ENCODE measurements around the gene PIR.

DNA sequence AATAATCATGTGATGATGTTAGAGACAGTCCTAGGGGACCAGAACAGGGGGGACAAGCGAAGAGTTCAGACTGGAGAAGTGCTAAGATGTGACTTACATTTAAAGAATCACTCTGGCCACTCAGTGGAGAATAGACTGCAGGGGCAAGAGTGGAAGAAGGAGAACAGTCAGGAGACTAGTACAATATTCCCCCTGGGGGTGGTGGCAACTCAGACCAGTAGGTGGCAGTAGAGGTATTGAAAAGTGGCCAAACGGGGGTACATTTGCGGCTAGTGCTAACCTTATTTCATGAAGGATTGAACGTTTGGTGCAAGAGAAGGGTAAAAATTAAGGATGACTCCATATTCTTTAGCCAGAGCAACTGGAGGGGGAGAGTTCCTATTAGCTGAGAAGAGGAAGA lies 4.7 kb upstream of the PIR start:
- TF ChIP-seq POLR2A (IDR thresholded peaks at IDR 0.05): no peak
- TF ChIP-seq, protein P1, sequence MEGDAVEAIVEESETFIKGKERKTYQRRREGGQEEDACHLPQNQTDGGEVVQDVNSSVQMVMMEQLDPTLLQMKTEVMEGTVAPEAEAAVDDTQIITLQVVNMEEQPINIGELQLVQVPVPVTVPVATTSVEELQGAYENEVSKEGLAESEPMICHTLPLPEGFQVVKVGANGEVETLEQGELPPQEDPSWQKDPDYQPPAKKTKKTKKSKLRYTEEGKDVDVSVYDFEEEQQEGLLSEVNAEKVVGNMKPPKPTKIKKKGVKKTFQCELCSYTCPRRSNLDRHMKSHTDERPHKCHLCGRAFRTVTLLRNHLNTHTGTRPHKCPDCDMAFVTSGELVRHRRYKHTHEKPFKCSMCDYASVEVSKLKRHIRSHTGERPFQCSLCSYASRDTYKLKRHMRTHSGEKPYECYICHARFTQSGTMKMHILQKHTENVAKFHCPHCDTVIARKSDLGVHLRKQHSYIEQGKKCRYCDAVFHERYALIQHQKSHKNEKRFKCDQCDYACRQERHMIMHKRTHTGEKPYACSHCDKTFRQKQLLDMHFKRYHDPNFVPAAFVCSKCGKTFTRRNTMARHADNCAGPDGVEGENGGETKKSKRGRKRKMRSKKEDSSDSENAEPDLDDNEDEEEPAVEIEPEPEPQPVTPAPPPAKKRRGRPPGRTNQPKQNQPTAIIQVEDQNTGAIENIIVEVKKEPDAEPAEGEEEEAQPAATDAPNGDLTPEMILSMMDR (IDR thresholded peaks at IDR 0.05): peak in 2 of 4 experiments; percentile 19 to 39
